Measurements from ENCODE around the gene CDYL2.

DNA sequence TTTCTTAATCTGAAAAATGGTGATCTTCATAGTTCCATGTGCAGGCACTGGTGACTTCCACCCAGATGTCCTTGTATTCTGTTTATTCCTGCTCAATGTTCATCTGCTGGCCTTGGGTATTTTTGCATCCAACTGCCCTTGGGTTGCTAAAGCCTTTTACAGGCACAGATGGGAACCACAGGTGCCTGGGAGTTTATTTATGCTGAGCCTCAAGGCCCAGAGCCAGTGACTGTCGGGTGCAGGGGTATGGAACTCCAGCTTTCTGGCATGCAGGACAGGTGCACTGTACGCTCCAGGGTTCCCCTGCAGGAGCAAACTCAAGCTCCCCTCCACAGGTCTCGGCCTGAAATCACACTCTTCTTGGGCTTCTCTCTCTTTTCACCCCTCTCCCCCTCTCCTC, 241.3 kb downstream of the CDYL2 start:
- TF ChIP-seq, protein P1, sequence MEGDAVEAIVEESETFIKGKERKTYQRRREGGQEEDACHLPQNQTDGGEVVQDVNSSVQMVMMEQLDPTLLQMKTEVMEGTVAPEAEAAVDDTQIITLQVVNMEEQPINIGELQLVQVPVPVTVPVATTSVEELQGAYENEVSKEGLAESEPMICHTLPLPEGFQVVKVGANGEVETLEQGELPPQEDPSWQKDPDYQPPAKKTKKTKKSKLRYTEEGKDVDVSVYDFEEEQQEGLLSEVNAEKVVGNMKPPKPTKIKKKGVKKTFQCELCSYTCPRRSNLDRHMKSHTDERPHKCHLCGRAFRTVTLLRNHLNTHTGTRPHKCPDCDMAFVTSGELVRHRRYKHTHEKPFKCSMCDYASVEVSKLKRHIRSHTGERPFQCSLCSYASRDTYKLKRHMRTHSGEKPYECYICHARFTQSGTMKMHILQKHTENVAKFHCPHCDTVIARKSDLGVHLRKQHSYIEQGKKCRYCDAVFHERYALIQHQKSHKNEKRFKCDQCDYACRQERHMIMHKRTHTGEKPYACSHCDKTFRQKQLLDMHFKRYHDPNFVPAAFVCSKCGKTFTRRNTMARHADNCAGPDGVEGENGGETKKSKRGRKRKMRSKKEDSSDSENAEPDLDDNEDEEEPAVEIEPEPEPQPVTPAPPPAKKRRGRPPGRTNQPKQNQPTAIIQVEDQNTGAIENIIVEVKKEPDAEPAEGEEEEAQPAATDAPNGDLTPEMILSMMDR (IDR thresholded peaks at IDR 0.05; ENCODE audit: low read depth, low read length, missing input control) = no peak
- TF ChIP-seq YY1 (IDR thresholded peaks at IDR 0.05) = no peak
- TF ChIP-seq, protein P2, sequence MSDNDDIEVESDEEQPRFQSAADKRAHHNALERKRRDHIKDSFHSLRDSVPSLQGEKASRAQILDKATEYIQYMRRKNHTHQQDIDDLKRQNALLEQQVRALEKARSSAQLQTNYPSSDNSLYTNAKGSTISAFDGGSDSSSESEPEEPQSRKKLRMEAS (IDR thresholded peaks at IDR 0.05) = no peak
- no peak for TF ChIP-seq FOXA1 (IDR thresholded peaks at IDR 0.05)
- TF ChIP-seq, protein P3, sequence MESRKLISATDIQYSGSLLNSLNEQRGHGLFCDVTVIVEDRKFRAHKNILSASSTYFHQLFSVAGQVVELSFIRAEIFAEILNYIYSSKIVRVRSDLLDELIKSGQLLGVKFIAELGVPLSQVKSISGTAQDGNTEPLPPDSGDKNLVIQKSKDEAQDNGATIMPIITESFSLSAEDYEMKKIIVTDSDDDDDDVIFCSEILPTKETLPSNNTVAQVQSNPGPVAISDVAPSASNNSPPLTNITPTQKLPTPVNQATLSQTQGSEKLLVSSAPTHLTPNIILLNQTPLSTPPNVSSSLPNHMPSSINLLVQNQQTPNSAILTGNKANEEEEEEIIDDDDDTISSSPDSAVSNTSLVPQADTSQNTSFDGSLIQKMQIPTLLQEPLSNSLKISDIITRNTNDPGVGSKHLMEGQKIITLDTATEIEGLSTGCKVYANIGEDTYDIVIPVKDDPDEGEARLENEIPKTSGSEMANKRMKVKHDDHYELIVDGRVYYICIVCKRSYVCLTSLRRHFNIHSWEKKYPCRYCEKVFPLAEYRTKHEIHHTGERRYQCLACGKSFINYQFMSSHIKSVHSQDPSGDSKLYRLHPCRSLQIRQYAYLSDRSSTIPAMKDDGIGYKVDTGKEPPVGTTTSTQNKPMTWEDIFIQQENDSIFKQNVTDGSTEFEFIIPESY (IDR thresholded peaks at IDR 0.05) = no peak

Data from liver (tissue), 2 donors.